ENCODE results near the gene CMTM6. TPM values are rescaled to one million over a fixed set of nuclear protein-coding genes. Genes with fewer than 3 reads are reported as not detected.
"Not testable (repeated sequence)": the region's sequence is repeated elsewhere in the genome, so short reads cannot be mapped to it uniquely, and the experiment has no call there.

Gene CMTM6
- total RNA-seq, 2 experiments from 2014 or later = 33.6 to 48.0 TPM

GRCh38 chr3:32443478-32443877 is 59.2 kb downstream of the CMTM6 start:
- H3K36me3 Mint-ChIP-seq (ENCODE audit: low read depth) = peaks cover 53% of the 10 kb centered on the region
- CTCF ChIA-PET = interaction anchor here (0.7 to 1.0 kb wide), 4 partner anchors 12 to 69 kb away, joined by 3 to 5 read pairs (median 3); no protein-coding TSS in a partner anchor
- no peaks in the 10 kb centered on the region for H3K27me3 Mint-ChIP-seq
- peaks cover 86% of the 10 kb centered on the region for H3K4me1 Mint-ChIP-seq
- POLR2A ChIA-PET = no interaction called here
- H3K4me3 Mint-ChIP-seq = no peak overlapping the region
- H3K27ac Mint-ChIP-seq = peak overlapping the region; percentile 11
- DNase-seq (no peak), ATAC-seq (peak; percentile 49)
- intact Hi-C loops (cut with DNase I, micrococcal nuclease) = loop anchor here (1.0 to 2.0 kb wide), 2 partner anchors 17 kb away; no protein-coding TSS in a partner anchor
- no peaks in the 10 kb centered on the region for H3K9me3 Mint-ChIP-seq (ENCODE audit: low read depth)

GRCh38 chr3:32442766-32443165 is 59.9 kb downstream of the CMTM6 start:
- POLR2A ChIA-PET = no interaction called here
- no peaks in the 10 kb centered on the region for H3K27me3 Mint-ChIP-seq
- no peak for DNase-seq
- CTCF ChIA-PET = interaction anchor here (0.7 to 4.4 kb wide), 3 partner anchors 26 to 69 kb away, joined by 3 to 22 read pairs (median 3); no protein-coding TSS in a partner anchor
- H3K4me3 Mint-ChIP-seq = no peak overlapping the region
- intact Hi-C loops (cut with DNase I, micrococcal nuclease) = loop anchor here (1.0 to 2.0 kb wide), 2 partner anchors 18 kb away; no protein-coding TSS in a partner anchor
- no peaks in the 10 kb centered on the region for H3K9me3 Mint-ChIP-seq (ENCODE audit: low read depth)
- peaks cover 47% of the 10 kb centered on the region for H3K36me3 Mint-ChIP-seq (ENCODE audit: low read depth)
- peaks cover 86% of the 10 kb centered on the region for H3K4me1 Mint-ChIP-seq
- no peak overlapping the region for H3K27ac Mint-ChIP-seq
- no peak for ATAC-seq

GRCh38 chr3:32440611-32441350 is 61.9 kb downstream of the CMTM6 start:
- Mint-ChIP-seq H3K36me3 (ENCODE audit: low read depth) (peaks cover 33% of the 10 kb centered on the region), H3K27ac (no peak overlapping the region), H3K27me3 (no peaks in the 10 kb centered on the region), H3K4me1 (peaks cover 86% of the 10 kb centered on the region), H3K9me3 (ENCODE audit: low read depth) (no peaks in the 10 kb centered on the region), H3K4me3 (no peak overlapping the region)
- ATAC-seq (no peak), DNase-seq (no peak)
- POLR2A ChIA-PET = interaction anchor here (0.7 kb wide), 1 partner anchor 202 kb away, joined by 7 read pairs; no protein-coding TSS in a partner anchor
- intact Hi-C loops (cut with DNase I, micrococcal nuclease) = no loop called here
- CTCF ChIA-PET = interaction anchor here (1.0 to 4.4 kb wide), 4 partner anchors 8 to 28 kb away, joined by 3 to 22 read pairs (median 4); no protein-coding TSS in a partner anchor

- Mint-ChIP-seq H3K27ac (peak overlapping the region; percentile 89), H3K4me1 (peaks cover 90% of the 10 kb centered on the region), H3K36me3 (ENCODE audit: low read depth) (peaks cover 26% of the 10 kb centered on the region)
- intact Hi-C loops (cut with DNase I, micrococcal nuclease); H3K9me3 Mint-ChIP-seq (ENCODE audit: low read depth); DNase-seq; H3K4me3 Mint-ChIP-seq; H3K27me3 Mint-ChIP-seq: not testable (repeated sequence)
- ChIA-PET POLR2A (interaction anchor here (0.7 to 1.6 kb wide), 4 partner anchors 16 to 48 kb away, joined by 3 to 6 read pairs (median 3); partner anchors contain the start of gene CMTM7), CTCF (interaction anchor here (0.9 to 4.4 kb wide), 5 partner anchors 11 to 48 kb away, joined by 3 to 22 read pairs (median 5); partner anchors contain the start of gene CMTM7)
- ATAC-seq = peak; percentile 8
These were observed 63.2 kb downstream of the CMTM6 start for GRCh38 chr3:32439421-32439820.

- intact Hi-C loops (cut with DNase I, micrococcal nuclease) = no loop called here
- peak; percentile 61 for DNase-seq
- Mint-ChIP-seq H3K27me3 (no peaks in the 10 kb centered on the region), H3K4me1 (peaks cover 86% of the 10 kb centered on the region), H3K9me3 (ENCODE audit: low read depth) (no peaks in the 10 kb centered on the region), H3K4me3 (peak overlapping the region; percentile 1), H3K27ac (peak overlapping the region; percentile 89), H3K36me3 (ENCODE audit: low read depth) (peaks cover 22% of the 10 kb centered on the region)
- ChIA-PET POLR2A (interaction anchor here (0.7 to 1.6 kb wide), 6 partner anchors 15 to 125 kb away, joined by 3 to 6 read pairs (median 3); partner anchors contain the start of gene CMTM7), CTCF (interaction anchor here (0.6 to 4.4 kb wide), 9 partner anchors 11 to 519 kb away, joined by 3 to 22 read pairs (median 4); partner anchors contain the start of gene CMTM7)
- peak; percentile 83 for ATAC-seq
These were observed 63.9 kb downstream of the CMTM6 start for GRCh38 chr3:32438596-32439344.

GRCh38 chr3:32437896-32438295 is 64.8 kb downstream of the CMTM6 start:
- no peak for DNase-seq
- H3K4me1 Mint-ChIP-seq = peaks cover 85% of the 10 kb centered on the region
- intact Hi-C loops (cut with DNase I, micrococcal nuclease) = no loop called here
- peak overlapping the region; percentile 89 for H3K27ac Mint-ChIP-seq
- H3K27me3 Mint-ChIP-seq = no peaks in the 10 kb centered on the region
- ChIA-PET CTCF (interaction anchor here (0.7 to 1.5 kb wide), 5 partner anchors 30 to 66 kb away, joined by 3 to 7 read pairs (median 4); no protein-coding TSS in a partner anchor), POLR2A (interaction anchor here (0.6 to 1.1 kb wide), 3 partner anchors 27 to 124 kb away, joined by 3 to 5 read pairs (median 3); no protein-coding TSS in a partner anchor)
- no peak overlapping the region for H3K4me3 Mint-ChIP-seq
- ATAC-seq = no peak
- peaks cover 18% of the 10 kb centered on the region for H3K36me3 Mint-ChIP-seq (ENCODE audit: low read depth)
- H3K9me3 Mint-ChIP-seq (ENCODE audit: low read depth) = no peaks in the 10 kb centered on the region

GRCh38 chr3:32436816-32437189 is 65.8 kb downstream of the CMTM6 start:
- Mint-ChIP-seq H3K27ac (peak overlapping the region; percentile 75), H3K9me3 (ENCODE audit: low read depth) (no peaks in the 10 kb centered on the region), H3K4me1 (peaks cover 89% of the 10 kb centered on the region), H3K27me3 (no peaks in the 10 kb centered on the region), H3K36me3 (ENCODE audit: low read depth) (peaks cover 14% of the 10 kb centered on the region), H3K4me3 (no peak overlapping the region)
- POLR2A ChIA-PET = no interaction called here
- CTCF ChIA-PET = interaction anchor here (1.3 kb wide), 1 partner anchor 9 kb away, joined by 3 read pairs; no protein-coding TSS in a partner anchor
- DNase-seq (no peak), ATAC-seq (no peak)
- intact Hi-C loops (cut with DNase I, micrococcal nuclease) = no loop called here

- ChIA-PET CTCF (interaction anchor here (0.8 to 1.3 kb wide), 7 partner anchors 9 to 39 kb away, joined by 3 to 4 read pairs (median 3); no protein-coding TSS in a partner anchor), POLR2A (interaction anchor here (0.7 kb wide), 2 partner anchors 21 to 1792 kb away, joined by 3 to 6 read pairs; no protein-coding TSS in a partner anchor)
- Mint-ChIP-seq H3K27ac (peak overlapping the region; percentile 75), H3K4me3 (no peak overlapping the region), H3K36me3 (ENCODE audit: low read depth) (peaks cover 7% of the 10 kb centered on the region), H3K9me3 (ENCODE audit: low read depth) (no peaks in the 10 kb centered on the region), H3K27me3 (no peaks in the 10 kb centered on the region), H3K4me1 (peaks cover 89% of the 10 kb centered on the region)
- DNase-seq (no peak), ATAC-seq (peak; percentile 3)
- intact Hi-C loops (cut with DNase I, micrococcal nuclease) = no loop called here
These were observed 66.5 kb downstream of the CMTM6 start for GRCh38 chr3:32435911-32436815.

GRCh38 chr3:32434206-32434605 is 68.4 kb downstream of the CMTM6 start:
- DNase-seq (no peak), ATAC-seq (no peak)
- Mint-ChIP-seq H3K4me1 (peaks cover 86% of the 10 kb centered on the region), H3K27me3 (no peaks in the 10 kb centered on the region), H3K36me3 (ENCODE audit: low read depth) (peaks cover 11% of the 10 kb centered on the region), H3K9me3 (ENCODE audit: low read depth) (no peaks in the 10 kb centered on the region), H3K4me3 (no peak overlapping the region), H3K27ac (no peak overlapping the region)
- CTCF ChIA-PET = interaction anchor here (1.4 to 3.4 kb wide), 5 partner anchors 11 to 33 kb away, joined by 5 to 25 read pairs (median 8); no protein-coding TSS in a partner anchor
- POLR2A ChIA-PET = interaction anchor here (0.6 kb wide), 1 partner anchor 10 kb away, joined by 5 read pairs; no protein-coding TSS in a partner anchor
- intact Hi-C loops (cut with DNase I, micrococcal nuclease) = loop anchor here in 1 of 2 experiments (5.0 kb wide), 1 partner anchor 42 kb away; the partner anchor contains the start of gene CMTM7

All from activated CD4-positive, alpha-beta T cell treated with anti-CD3 and anti-CD28 coated beads for 36 hours (primary cell).